ENCODE results near the gene CETN1. TPM values are rescaled to one million over a fixed set of nuclear protein-coding genes. Genes with fewer than 3 reads are reported as not detected.

Gene CETN1
- total RNA-seq, 4 donors from 2014 or later: not detected

- Histone ChIP-seq H3K4me1 (no peaks in the 10 kb centered on the region), H3K27ac (no peak overlapping the region), H3K4me3 (no peak overlapping the region), H3K9me3 (no peaks in the 10 kb centered on the region), H3K27me3 (no peaks in the 10 kb centered on the region), H3K36me3 (no peaks in the 10 kb centered on the region)
- intact Hi-C loops (cut with DNase I; ENCODE audit: low total_unique reads): no loop called here
- no peak for TF ChIP-seq POLR2A (IDR thresholded peaks at IDR 0.05)
- no peak for TF ChIP-seq CTCF (IDR thresholded peaks at IDR 0.05)
- DNase-seq: no peak
Measured at GRCh38 chr18:565562-566061, 14.6 kb upstream of the CETN1 start.

- H3K27me3 ChIP-seq: no peaks in the 10 kb centered on the region
- H3K36me3 ChIP-seq: no peaks in the 10 kb centered on the region
- no peak overlapping the region for H3K4me3 ChIP-seq
- TF ChIP-seq CTCF (IDR thresholded peaks at IDR 0.05): no peak
- TF ChIP-seq POLR2A (IDR thresholded peaks at IDR 0.05): no peak
- no peaks in the 10 kb centered on the region for H3K4me1 ChIP-seq
- H3K9me3 ChIP-seq: no peaks in the 10 kb centered on the region
- H3K27ac ChIP-seq: no peak overlapping the region
- intact Hi-C loops (cut with DNase I; ENCODE audit: low total_unique reads): no loop called here
- no peak for DNase-seq
Measured at GRCh38 chr18:567122-567521, 13.1 kb upstream of the CETN1 start.

GRCh38 chr18:568731-569130 lies 11.4 kb upstream of the CETN1 start:
- no peaks in the 10 kb centered on the region for H3K27me3 ChIP-seq
- no peaks in the 10 kb centered on the region for H3K36me3 ChIP-seq
- TF ChIP-seq POLR2A (IDR thresholded peaks at IDR 0.05) (no peak), CTCF (IDR thresholded peaks at IDR 0.05) (no peak)
- no peak overlapping the region for H3K27ac ChIP-seq
- intact Hi-C loops (cut with DNase I; ENCODE audit: low total_unique reads): no loop called here
- no peaks in the 10 kb centered on the region for H3K4me1 ChIP-seq
- no peak overlapping the region for H3K4me3 ChIP-seq
- DNase-seq: no peak
- no peaks in the 10 kb centered on the region for H3K9me3 ChIP-seq

- no peaks in the 10 kb centered on the region for H3K9me3 ChIP-seq
- no peak for DNase-seq
- no peaks in the 10 kb centered on the region for H3K27me3 ChIP-seq
- no peak for TF ChIP-seq CTCF (IDR thresholded peaks at IDR 0.05)
- no peak for TF ChIP-seq POLR2A (IDR thresholded peaks at IDR 0.05)
- no peak overlapping the region for H3K4me3 ChIP-seq
- no peak overlapping the region for H3K27ac ChIP-seq
- no peaks in the 10 kb centered on the region for H3K36me3 ChIP-seq
- no peaks in the 10 kb centered on the region for H3K4me1 ChIP-seq
- intact Hi-C loops (cut with DNase I; ENCODE audit: low total_unique reads): no loop called here
Measured at GRCh38 chr18:570256-570655, 9.9 kb upstream of the CETN1 start.

- no peak for DNase-seq
- TF ChIP-seq POLR2A (IDR thresholded peaks at IDR 0.05) (no peak), CTCF (IDR thresholded peaks at IDR 0.05) (no peak)
- intact Hi-C loops (cut with DNase I; ENCODE audit: low total_unique reads): no loop called here
Measured at GRCh38 chr18:570697-571096, 9.5 kb upstream of the CETN1 start.

More at GRCh38 chr18:570697-571096, 9.5 kb upstream of the CETN1 start:
- Histone ChIP-seq H3K27me3 (no peaks in the 10 kb centered on the region), H3K9me3 (no peaks in the 10 kb centered on the region), H3K4me3 (no peak overlapping the region), H3K4me1 (no peaks in the 10 kb centered on the region), H3K27ac (no peak overlapping the region), H3K36me3 (no peaks in the 10 kb centered on the region)

Data from uterus (tissue), 4 donors.